ENCODE results near the gene CDK15. TPM values are rescaled to one million over a fixed set of nuclear protein-coding genes. Genes with fewer than 3 reads are reported as not detected.
"Not testable (repeated sequence)": the region's sequence is repeated elsewhere in the genome, so short reads cannot be mapped to it uniquely, and the experiment has no call there.

CDK15 gene
- total RNA-seq, 3 donors from 2014 or later: 0.33 to 4.6 (median 2.2) TPM

DNA sequence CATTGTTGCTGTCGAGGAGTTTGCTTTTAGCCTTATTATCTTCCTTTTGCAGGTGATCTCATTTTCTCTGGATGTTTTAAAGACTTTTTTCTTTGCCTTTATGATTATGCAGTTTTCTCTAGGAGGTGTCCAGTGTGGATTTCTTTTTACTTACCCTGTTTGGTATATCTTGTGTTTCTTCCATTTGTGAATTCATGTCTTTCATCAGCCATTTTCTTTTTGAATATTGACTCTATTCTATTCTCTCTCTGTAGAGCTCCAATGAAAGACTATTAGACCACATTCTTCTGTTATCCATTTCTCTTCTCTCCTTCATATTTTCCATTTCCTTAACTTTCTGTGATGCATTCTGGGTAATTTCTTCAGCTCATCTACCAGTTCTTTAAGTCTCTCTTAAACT lies 34.4 kb downstream of the CDK15 start:
- no peak for TF ChIP-seq POLR2AphosphoS5 (IDR thresholded peaks at IDR 0.05)
- TF ChIP-seq, protein P1, sequence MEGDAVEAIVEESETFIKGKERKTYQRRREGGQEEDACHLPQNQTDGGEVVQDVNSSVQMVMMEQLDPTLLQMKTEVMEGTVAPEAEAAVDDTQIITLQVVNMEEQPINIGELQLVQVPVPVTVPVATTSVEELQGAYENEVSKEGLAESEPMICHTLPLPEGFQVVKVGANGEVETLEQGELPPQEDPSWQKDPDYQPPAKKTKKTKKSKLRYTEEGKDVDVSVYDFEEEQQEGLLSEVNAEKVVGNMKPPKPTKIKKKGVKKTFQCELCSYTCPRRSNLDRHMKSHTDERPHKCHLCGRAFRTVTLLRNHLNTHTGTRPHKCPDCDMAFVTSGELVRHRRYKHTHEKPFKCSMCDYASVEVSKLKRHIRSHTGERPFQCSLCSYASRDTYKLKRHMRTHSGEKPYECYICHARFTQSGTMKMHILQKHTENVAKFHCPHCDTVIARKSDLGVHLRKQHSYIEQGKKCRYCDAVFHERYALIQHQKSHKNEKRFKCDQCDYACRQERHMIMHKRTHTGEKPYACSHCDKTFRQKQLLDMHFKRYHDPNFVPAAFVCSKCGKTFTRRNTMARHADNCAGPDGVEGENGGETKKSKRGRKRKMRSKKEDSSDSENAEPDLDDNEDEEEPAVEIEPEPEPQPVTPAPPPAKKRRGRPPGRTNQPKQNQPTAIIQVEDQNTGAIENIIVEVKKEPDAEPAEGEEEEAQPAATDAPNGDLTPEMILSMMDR (IDR thresholded peaks at IDR 0.05): no peak
- no peak for TF ChIP-seq POLR2A (IDR thresholded peaks at IDR 0.05)
- H3K36me3 ChIP-seq: no peaks in the 10 kb centered on the region
- DNase-seq (ENCODE audit: low spot score in 2 of 2): no peak
- H3K4me1 ChIP-seq: no peaks in the 10 kb centered on the region
- no peaks in the 10 kb centered on the region for H3K27me3 ChIP-seq
- no peak overlapping the region for H3K27ac ChIP-seq
- intact Hi-C loops (cut with DNase I; ENCODE audit: low total_unique reads): no loop called here
- no peak overlapping the region for H3K4me3 ChIP-seq
- H3K9me3 ChIP-seq: no peaks in the 10 kb centered on the region

DNA sequence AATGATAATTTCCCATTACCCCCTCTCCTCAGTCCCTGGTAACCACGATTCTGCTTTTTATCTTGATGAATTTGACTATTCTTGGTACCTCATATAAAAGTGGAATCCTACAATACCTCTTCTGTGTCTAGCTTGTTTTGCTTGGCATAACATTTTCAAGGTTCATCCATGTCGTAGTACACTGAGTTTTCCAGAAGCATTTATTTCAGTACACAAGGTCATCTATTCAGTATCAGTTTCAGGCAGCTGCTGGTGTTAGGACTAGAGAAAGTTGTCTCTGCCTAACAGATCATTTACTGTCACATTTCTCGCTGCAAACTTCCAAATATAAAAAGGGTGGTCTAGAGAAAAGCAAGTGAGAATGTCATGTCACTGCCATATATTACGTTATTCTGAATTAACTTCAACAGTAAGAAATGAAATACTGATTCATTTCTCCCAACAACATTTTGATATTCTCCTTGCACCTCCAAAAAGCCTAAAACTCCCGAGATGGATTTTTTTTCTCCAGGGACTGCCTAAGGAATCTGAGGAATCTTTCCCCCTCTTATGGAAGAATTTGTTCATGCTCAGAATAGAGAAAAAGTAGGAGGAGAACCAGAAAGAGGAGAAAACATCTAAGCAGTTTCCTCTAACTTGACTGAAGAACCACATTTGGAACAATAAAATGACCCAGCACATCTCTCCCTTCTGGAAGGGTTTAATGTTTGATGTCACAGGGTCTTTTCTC lies 36.0 kb downstream of the CDK15 start:
- no peak for TF ChIP-seq POLR2AphosphoS5 (IDR thresholded peaks at IDR 0.05)
- TF ChIP-seq, protein P1 (IDR thresholded peaks at IDR 0.05): no peak
- no peak for TF ChIP-seq POLR2A (IDR thresholded peaks at IDR 0.05)
- no peaks in the 10 kb centered on the region for H3K36me3 ChIP-seq
- no peaks in the 10 kb centered on the region for H3K9me3 ChIP-seq

DNA sequence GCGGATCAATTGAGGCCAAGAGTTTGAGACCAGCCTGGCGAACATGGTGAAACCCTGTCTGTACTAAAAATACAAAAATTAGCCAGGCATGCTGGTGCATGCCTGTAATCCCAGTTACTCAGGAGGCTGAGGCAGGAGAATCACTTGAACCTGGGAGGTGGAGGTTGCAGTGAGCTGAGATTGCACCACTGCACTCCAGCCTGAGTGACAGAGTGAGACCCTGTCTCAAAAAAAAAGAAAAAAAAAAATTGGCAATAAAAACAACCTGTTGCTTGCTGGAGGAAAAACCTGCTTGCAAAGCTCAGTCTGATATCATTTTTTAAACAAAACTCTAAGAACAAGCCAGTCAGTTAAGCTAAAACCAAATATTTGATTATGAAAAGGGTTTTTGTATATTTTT lies 38.6 kb downstream of the CDK15 start:
- H3K9me3 ChIP-seq; H3K27me3 ChIP-seq; H3K27ac ChIP-seq; H3K4me1 ChIP-seq; H3K36me3 ChIP-seq; H3K4me3 ChIP-seq; intact Hi-C loops (cut with DNase I; ENCODE audit: low total_unique reads); DNase-seq (ENCODE audit: low spot score in 2 of 2): not testable (repeated sequence)

More for the DNA sequence above, 36.0 kb downstream of the CDK15 start:
- no peaks in the 10 kb centered on the region for H3K27me3 ChIP-seq
- no peak overlapping the region for H3K27ac ChIP-seq
- H3K4me1 ChIP-seq: no peaks in the 10 kb centered on the region
- DNase-seq (ENCODE audit: low spot score in 2 of 2): no peak
- intact Hi-C loops (cut with DNase I; ENCODE audit: low total_unique reads): no loop called here
- H3K4me3 ChIP-seq: no peak overlapping the region

DNA sequence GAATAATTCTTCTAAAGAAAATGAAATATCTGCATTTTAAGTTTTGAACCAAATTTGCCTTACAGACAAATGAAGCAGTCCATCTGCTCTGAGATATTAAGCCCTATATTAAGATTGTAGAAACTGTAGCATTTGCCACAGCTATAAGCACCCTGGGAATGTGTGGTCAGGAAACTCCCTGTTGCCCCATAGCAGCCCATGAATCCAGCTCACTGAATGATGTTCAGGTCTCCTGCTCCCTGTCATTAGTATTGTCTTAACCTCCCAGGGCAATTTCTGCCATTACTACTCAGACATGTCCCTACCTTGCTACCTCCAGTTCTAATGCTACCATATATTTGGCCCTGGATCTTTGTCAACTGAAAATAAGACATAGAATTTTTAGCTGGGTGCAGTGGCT lies 41.1 kb downstream of the CDK15 start:
- no peaks in the 10 kb centered on the region for H3K27me3 ChIP-seq
- no peak for TF ChIP-seq POLR2AphosphoS5 (IDR thresholded peaks at IDR 0.05)
- TF ChIP-seq POLR2A (IDR thresholded peaks at IDR 0.05): no peak
- TF ChIP-seq, protein P1 (IDR thresholded peaks at IDR 0.05): no peak
- H3K36me3 ChIP-seq: no peaks in the 10 kb centered on the region
- intact Hi-C loops (cut with DNase I; ENCODE audit: low total_unique reads): no loop called here
- H3K4me1 ChIP-seq: no peaks in the 10 kb centered on the region
- no peak overlapping the region for H3K4me3 ChIP-seq
- DNase-seq (ENCODE audit: low spot score in 2 of 2): no peak
- H3K27ac ChIP-seq: no peak overlapping the region
- no peaks in the 10 kb centered on the region for H3K9me3 ChIP-seq

DNA sequence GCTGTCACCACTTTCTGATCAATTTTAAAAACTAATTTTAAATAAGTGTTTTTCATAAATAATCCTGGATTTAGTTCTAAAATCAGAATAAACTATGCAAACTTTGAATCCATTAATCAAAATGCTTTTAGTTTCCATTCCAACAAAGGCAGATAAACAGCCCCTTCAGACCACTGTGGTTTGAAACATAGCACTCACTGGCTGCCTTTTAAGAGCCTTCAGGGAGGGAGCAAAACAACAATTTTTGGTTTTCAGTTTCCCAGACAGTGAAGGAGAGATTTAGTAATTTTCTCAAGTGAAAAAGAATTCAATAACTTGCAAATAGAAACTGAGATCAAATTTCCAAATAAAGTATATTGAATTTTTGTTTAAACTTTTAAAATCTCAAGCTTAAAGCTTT lies 46.1 kb downstream of the CDK15 start:
- DNase-seq (ENCODE audit: low spot score in 2 of 2): no peak
- TF ChIP-seq POLR2A (IDR thresholded peaks at IDR 0.05) (no peak), POLR2AphosphoS5 (IDR thresholded peaks at IDR 0.05) (no peak)
- TF ChIP-seq, protein P1 (IDR thresholded peaks at IDR 0.05): no peak
- Histone ChIP-seq H3K27ac (no peak overlapping the region), H3K27me3 (no peaks in the 10 kb centered on the region), H3K4me1 (no peaks in the 10 kb centered on the region), H3K36me3 (no peaks in the 10 kb centered on the region), H3K4me3 (no peak overlapping the region), H3K9me3 (no peaks in the 10 kb centered on the region)
- intact Hi-C loops (cut with DNase I; ENCODE audit: low total_unique reads): no loop called here
